ENCODE data around the gene PDZD4. TPM values are rescaled to one million over a fixed set of nuclear protein-coding genes. Genes with fewer than 3 reads are reported as not detected.

PDZD4 gene
- polyA plus RNA-seq, 1 of the 3 experiments (the other 2 are of a cell fraction), result 1.9 TPM

- POLR2A ChIA-PET, result no interaction called here
- H3K79me2 ChIP-seq (ENCODE audit: insufficient read depth), result no peaks in the 10 kb centered on the region
- no peak for TF ChIP-seq FOXJ3 (CRISPR knock-in tag; IDR thresholded peaks at IDR 0.05)
- no peak for TF ChIP-seq NRF1 (IDR thresholded peaks at IDR 0.05; ENCODE audit: low read depth, low read length)
- TF ChIP-seq RFX5 (IDR thresholded peaks at IDR 0.05; ENCODE audit: low read length), result no peak
- TF ChIP-seq RXRA (IDR thresholded peaks at IDR 0.05; ENCODE audit: borderline replicate concordance, low read depth), result no peak
- H3K4me2 ChIP-seq, result no peak overlapping the region
- CTCF ChIA-PET, result interaction anchor here (1.4 kb wide), 2 partner anchors 31 to 40 kb away, joined by 3 to 4 read pairs; no protein-coding TSS in a partner anchor
- 70% methylated on average over 15 of the region's 31 CpGs for WGBS (ENCODE audit: low lambda C conversion rate)
- DNase-seq, result no peak
- H3K4me1 ChIP-seq (ENCODE audit: control insufficient read depth in 1 of 2, insufficient read depth in 2 of 2, low read depth in 1 of 2, low read length in 1 of 2), result peaks cover 0 to 34% of the 10 kb centered on the region in 2 experiments; a peak in 1 of 4 replicates
- no peaks in the 10 kb centered on the region for H3K27me3 ChIP-seq (ENCODE audit: insufficient read depth)
- H3K4me3 ChIP-seq (ENCODE audit: low read depth in 2 of 2, low read length in 1 of 2), result no peak overlapping the region
- H3K9ac ChIP-seq, result no peak overlapping the region
- H3K9me2 ChIP-seq, result no peaks in the 10 kb centered on the region
- H3F3A ChIP-seq (replicated peaks; ENCODE audit: insufficient read depth), result no peaks in the 10 kb centered on the region
- H4K20me1 ChIP-seq (ENCODE audit: insufficient read depth), result peaks cover 2% of the 10 kb centered on the region; the same call in 1 of the 2 replicates
- no peaks in the 10 kb centered on the region for H3K9me3 ChIP-seq
- no peaks in the 10 kb centered on the region for H3K36me3 ChIP-seq (replicated peaks in 1 of 2; ENCODE audit: control insufficient read depth in 1 of 2, insufficient read depth in 2 of 2, low read length in 1 of 2)
- H2AFZ ChIP-seq (ENCODE audit: low read depth), result no peak overlapping the region
- no peak overlapping the region for H3K27ac ChIP-seq (ENCODE audit: low read depth in 2 of 2, low read length in 1 of 2)
Measured at GRCh38 chrX:153869473-153870287, 39.3 kb upstream of the PDZD4 start.

- POLR2A ChIA-PET, result no interaction called here
- no peaks in the 10 kb centered on the region for H3K9me2 ChIP-seq
Measured at GRCh38 chrX:153868576-153869472, 38.5 kb upstream of the PDZD4 start.

More at GRCh38 chrX:153868576-153869472, 38.5 kb upstream of the PDZD4 start:
- CTCF ChIA-PET, result interaction anchor here (1.4 kb wide), 1 partner anchor 39 kb away, joined by 3 read pairs; no protein-coding TSS in a partner anchor
- no peak for TF ChIP-seq JUND (IDR thresholded peaks at IDR 0.05)
- TF ChIP-seq RFX5 (IDR thresholded peaks at IDR 0.05; ENCODE audit: low read length), result no peak
- no peak for TF ChIP-seq USF2 (IDR thresholded peaks at IDR 0.05; ENCODE audit: borderline replicate concordance, low read depth, low read length)
- TF ChIP-seq FOXJ3 (CRISPR knock-in tag; IDR thresholded peaks at IDR 0.05), result no peak
- TF ChIP-seq RXRA (IDR thresholded peaks at IDR 0.05; ENCODE audit: borderline replicate concordance, low read depth), result no peak
- TF ChIP-seq FOXM1 (IDR thresholded peaks at IDR 0.05; ENCODE audit: low read depth), result no peak
- no peak for TF ChIP-seq GATA2 (CRISPR knock-in tag; IDR thresholded peaks at IDR 0.05)
- no peak for TF ChIP-seq POLR2AphosphoS5 (IDR thresholded peaks at IDR 0.05; ENCODE audit: low read depth, low read length)
- no peak for TF ChIP-seq PBX3 (IDR thresholded peaks at IDR 0.05)
- TF ChIP-seq FOSL2 (IDR thresholded peaks at IDR 0.05; ENCODE audit: borderline replicate concordance, low read depth), result no peak
- TF ChIP-seq SIN3A (IDR thresholded peaks at IDR 0.05; ENCODE audit: borderline replicate concordance, low read depth, low read length), result no peak
- no peak for TF ChIP-seq TEAD4 (IDR thresholded peaks at IDR 0.05; ENCODE audit: borderline replicate concordance, insufficient read depth)
- TF ChIP-seq CHD2 (IDR thresholded peaks at IDR 0.05; ENCODE audit: low read length, partially characterized antibody), result no peak
- peaks cover 0 to 26% of the 10 kb centered on the region in 2 experiments; a peak in 1 of 4 replicates for H3K4me1 ChIP-seq (ENCODE audit: control insufficient read depth in 1 of 2, insufficient read depth in 2 of 2, low read depth in 1 of 2, low read length in 1 of 2)
- WGBS (ENCODE audit: low lambda C conversion rate), result 63% methylated on average over 20 of the region's 26 CpGs
- H3K4me2 ChIP-seq, result no peak overlapping the region
- H4K20me1 ChIP-seq (ENCODE audit: insufficient read depth), result no peaks in the 10 kb centered on the region
- no peak for DNase-seq
- no peaks in the 10 kb centered on the region for H3K9me3 ChIP-seq
- no peaks in the 10 kb centered on the region for H3K36me3 ChIP-seq (replicated peaks in 1 of 2; ENCODE audit: control insufficient read depth in 1 of 2, insufficient read depth in 2 of 2, low read length in 1 of 2)
- H3K9ac ChIP-seq, result no peak overlapping the region
- no peak overlapping the region for H3K4me3 ChIP-seq (ENCODE audit: low read depth in 2 of 2, low read length in 1 of 2)
- no peak overlapping the region for H3K27ac ChIP-seq (ENCODE audit: low read depth in 2 of 2, low read length in 1 of 2)
- H2AFZ ChIP-seq (ENCODE audit: low read depth), result no peak overlapping the region
- H3K79me2 ChIP-seq (ENCODE audit: insufficient read depth), result no peaks in the 10 kb centered on the region
- H3F3A ChIP-seq (replicated peaks; ENCODE audit: insufficient read depth), result no peaks in the 10 kb centered on the region
- H3K27me3 ChIP-seq (ENCODE audit: insufficient read depth), result no peaks in the 10 kb centered on the region
